Head of caudate nucleus (tissue), 42 donors: ENCODE results near the gene KARS1.

Experiments used
- DNase-seq, 42 donors: peaks; one replicate each; pipeline versions ENCODE4 v3.0.0 to v3.0.0-alpha.2; 2020 to 2021; ENCODE audit warnings: mixed read lengths in 7 of 42
- intact Hi-C: fragments of 100-400 bp; cut with DNase I; formaldehyde crosslinking; loops from one replicate; pipeline ENCODE4 v1.15.0; 2022

The KARS1 gene

GRCh38 chr16:75628351-75628750 is 19.1 kb downstream of the KARS1 start:
- no peak for DNase-seq
- intact Hi-C loops, result loop anchor here (10.0 kb wide), 2 partner anchors 164 to 194 kb away; partner anchors contain the start of genes CFDP1 and TMEM170A

- no peak for DNase-seq
- intact Hi-C loops, result loop anchor here (10.0 kb wide), 2 partner anchors 163 to 193 kb away; partner anchors contain the start of genes CFDP1 and TMEM170A
These were observed 19.6 kb downstream of the KARS1 start for GRCh38 chr16:75627851-75628250.

DNA sequence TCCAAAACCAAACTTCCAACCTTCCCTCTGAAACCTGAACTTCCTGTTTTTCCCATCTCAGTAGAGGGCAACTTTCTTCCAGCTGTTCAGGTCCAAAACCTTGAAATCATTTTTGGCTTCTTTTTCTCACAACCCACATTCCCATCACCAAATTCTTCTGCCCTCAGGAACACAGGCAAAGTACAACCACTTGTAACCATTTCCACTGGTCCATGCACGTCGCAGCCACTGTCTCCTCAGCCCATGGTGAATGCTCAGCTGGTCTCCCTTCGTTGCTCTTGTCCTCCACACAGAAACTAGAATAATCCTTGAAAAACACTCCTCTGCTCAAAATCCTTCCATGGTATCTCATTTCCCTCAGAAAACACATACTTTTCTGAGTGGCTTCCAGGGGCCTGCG is 20.7 kb downstream of the KARS1 start:
- intact Hi-C loops, result loop anchor here (10.0 kb wide), 2 partner anchors 162 to 192 kb away; partner anchors contain the start of genes CFDP1 and TMEM170A
- DNase-seq, result no peak

GRCh38 chr16:75624921-75625334 is 22.5 kb downstream of the KARS1 start:
- intact Hi-C loops, result loop anchor here (5.0 to 10.0 kb wide), 3 partner anchors 58 to 190 kb away; partner anchors contain the start of genes CFDP1, GABARAPL2 and TMEM170A
- no peak for DNase-seq

- intact Hi-C loops, result loop anchor here (2.0 to 10.0 kb wide), 4 partner anchors 56 to 188 kb away; partner anchors contain the start of genes CFDP1, GABARAPL2 and TMEM170A
- DNase-seq, result peak; percentile 95 to 100 (median 99)
These were observed 24.5 kb downstream of the KARS1 start, which contains the start of gene ADAT1 for GRCh38 chr16:75622761-75623605. ADAT1 (minus strand) TSS chr16:75623281; CDS start chr16:75620799, 2,482 bp downstream.

GRCh38 chr16:75621170-75621477 is 26.3 kb downstream of the KARS1 start:
- DNase-seq, result peak in 5 of 42 donors; percentile 9 to 53 (median 30)
- intact Hi-C loops, result loop anchor here (5.0 to 10.0 kb wide), 3 partner anchors 54 to 186 kb away; partner anchors contain the start of genes CFDP1, GABARAPL2 and TMEM170A

DNA sequence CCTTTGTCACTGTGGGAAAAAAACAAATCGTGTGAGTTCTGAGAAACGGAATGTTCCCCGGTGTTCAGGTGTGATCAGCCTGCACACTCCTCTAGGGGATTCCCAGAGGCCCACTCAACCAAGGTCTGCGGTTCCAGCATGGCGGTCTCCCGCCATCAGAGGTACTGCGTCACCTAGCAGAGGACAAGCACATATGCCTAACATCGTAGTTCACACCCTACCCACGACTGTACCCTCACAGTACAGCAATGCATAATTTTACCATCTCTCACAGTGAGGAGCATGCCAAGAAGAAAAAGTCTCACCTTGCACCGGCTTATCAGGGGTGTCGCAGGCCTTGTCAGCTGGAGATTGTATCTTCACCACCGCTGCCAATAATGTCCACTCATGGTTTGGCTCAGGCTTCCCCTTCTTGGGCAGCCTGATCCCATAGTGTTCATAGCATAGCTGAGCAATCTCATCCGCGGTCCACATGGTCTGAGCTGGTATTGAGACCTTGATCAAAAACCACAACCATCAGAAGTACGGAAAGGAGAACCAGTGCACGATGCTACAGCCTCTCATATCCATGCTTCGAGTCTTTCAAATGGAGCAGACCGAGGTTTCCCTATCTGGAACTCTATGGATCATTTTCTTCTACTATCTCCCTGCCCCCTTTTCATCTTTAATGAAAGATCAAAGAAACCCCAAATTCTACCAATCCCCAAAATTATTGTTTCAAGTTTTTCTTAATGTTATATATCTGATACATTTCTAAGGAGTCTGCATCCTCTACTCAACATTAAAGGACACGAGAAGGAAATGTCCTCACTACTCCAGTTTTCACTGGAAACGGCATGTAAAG is 26.9 kb downstream of the KARS1 start:
- intact Hi-C loops, result loop anchor here (5.0 to 10.0 kb wide), 3 partner anchors 53 to 186 kb away; partner anchors contain the start of genes CFDP1, GABARAPL2 and TMEM170A
- no peak for DNase-seq

DNA sequence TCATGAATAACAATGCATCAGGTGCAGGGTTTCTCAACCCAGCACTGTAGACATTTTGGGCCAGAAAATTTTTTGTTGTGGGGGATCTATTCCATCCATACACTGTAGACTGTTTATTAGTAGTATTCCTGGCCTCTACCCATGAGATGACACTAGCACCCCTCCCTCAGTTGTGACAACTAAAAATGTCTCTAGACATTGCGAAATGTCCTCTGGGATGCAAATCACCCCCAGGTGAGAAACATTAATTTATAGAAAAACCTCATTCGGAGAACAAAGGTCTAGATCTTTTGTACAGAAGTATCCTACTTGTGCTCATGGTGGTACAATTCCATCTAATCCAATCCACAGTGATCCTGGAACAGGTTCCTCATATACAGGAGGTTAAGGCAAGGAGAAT is 28.7 kb downstream of the KARS1 start:
- intact Hi-C loops, result no loop called here

GRCh38 chr16:75617121-75617520 is 30.3 kb downstream of the KARS1 start:
- no peak for DNase-seq
- intact Hi-C loops, result no loop called here

More for the DNA sequence above, 28.7 kb downstream of the KARS1 start:
- DNase-seq, result no peak

DNA sequence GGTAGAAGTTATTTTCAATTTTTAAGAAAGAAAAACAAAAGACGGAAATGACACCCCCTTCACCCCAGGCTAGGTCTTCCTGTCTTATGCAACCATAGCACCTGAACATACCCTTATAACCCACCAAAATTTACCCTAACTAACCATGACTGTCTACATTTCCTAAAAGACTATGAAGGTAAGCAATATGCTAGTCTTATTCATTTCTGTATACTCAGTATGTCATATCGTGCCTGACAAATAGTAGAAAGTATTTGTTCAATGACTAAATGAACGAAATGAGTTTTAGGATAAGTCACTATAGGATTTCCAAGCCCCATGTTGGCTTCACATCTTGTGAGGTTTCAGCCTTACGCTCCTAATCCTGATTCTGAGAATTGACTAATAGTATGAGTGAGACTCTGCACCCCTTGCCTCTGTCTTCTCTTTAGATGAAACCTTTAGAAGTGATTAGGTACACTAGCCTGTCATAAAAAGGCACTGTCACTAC is 30.9 kb downstream of the KARS1 start:
- intact Hi-C loops, result no loop called here

GRCh38 chr16:75615619-75616018 is 31.8 kb downstream of the KARS1 start:
- intact Hi-C loops, result no loop called here
- DNase-seq, result no peak

More for the DNA sequence above, 30.9 kb downstream of the KARS1 start:
- DNase-seq, result no peak

DNA sequence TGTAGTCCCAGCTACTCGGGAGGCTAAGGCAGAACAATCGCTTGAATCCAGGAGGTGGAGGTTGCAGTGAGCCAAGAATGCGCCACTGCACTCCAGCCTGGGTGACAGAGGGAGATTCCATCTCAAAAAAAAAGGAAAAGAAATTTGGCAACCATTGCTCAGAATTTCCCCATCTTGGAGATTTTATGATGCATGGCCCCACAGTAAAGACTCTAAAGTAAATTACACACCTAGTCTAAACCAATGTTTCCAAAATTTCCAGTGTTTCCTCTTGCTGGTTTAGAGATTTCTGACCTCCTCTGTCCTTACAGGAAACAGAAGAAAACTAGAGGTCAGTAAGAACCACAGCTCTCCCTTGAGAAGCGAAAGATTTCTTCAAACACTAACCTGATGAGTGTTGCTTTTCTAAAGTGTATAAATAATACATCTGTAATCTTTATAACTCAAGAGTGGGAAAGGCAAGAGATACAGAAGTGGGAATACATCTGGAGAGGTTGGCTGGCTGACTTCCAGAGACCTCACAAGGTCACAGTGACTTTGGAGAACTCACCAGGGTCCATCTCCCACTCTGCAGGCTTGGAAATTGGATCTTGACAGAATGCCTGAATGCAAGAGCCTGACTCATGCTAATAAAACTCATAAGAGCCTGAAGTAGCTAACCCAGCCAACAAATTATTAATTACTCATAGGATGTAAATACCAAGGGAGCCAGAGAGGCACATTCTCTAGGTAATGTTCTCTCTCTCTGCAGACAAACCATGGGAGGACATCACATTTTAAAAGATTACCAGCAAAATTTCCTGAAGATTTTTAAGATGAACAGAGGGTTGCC is 33.2 kb downstream of the KARS1 start:
- intact Hi-C loops, result no loop called here

DNA sequence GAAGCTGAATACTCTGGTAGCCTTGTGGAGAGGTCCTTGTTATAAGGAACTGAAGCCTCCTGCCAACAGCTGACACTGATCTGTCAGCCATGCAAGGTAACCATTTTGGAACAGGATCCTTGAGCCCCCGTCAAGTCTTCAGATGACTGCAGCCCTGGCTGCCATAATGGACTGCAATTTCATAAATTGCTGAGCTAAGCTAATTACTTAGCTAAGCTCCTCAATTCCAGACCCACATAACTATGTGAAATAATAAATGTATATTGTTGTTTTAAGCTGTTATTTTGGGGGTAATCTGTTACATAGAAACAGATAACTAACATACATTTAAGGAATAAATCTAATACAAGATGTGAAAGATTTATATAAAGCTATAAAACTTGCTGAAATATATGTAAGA is 41.0 kb downstream of the KARS1 start:
- no peak for DNase-seq
- intact Hi-C loops, result no loop called here

More for the DNA sequence above, 33.2 kb downstream of the KARS1 start:
- no peak for DNase-seq

GRCh38 chr16:75603241-75603640 is 44.2 kb downstream of the KARS1 start:
- no peak for DNase-seq
- intact Hi-C loops, result no loop called here

DNA sequence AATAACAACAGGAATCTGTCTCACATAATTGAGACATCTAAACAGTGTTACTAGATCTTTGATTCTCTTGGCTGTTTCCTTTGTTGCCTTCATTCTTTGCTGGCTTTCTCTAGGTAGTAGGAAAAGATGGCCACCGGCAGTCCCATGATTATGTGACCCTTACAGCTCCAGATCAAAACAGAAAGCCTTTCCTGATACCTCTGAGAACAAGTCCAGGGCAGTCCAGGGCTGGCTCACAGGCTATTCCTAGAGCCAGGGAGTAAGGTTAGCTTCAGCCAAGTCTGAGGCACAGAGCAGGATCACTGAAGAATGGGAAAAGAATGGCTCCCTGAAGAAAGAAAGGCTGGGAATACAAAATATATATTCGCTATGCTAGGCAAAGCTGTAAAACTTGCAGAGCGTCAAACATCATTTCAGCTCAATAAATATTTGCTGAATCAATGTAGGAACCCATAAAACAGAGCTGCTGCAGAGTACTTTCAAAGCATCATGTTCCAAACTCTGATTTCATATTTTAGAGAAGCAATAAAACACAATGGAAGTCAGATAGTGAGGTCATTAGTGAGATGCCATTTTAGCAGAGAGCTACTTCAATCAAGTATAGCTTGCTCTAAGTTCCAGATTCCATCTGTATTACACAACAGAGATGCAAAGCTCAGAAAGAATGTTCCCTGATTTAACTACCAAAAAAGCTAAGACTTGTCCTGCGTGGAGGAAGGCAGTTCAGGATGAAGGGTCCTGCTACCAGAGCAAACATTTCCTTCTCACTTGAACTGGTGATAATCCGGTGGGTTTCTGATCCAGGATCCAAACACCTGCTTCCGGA is 47.8 kb downstream of the KARS1 start:
- no peak for DNase-seq
- intact Hi-C loops, result no loop called here

DNA sequence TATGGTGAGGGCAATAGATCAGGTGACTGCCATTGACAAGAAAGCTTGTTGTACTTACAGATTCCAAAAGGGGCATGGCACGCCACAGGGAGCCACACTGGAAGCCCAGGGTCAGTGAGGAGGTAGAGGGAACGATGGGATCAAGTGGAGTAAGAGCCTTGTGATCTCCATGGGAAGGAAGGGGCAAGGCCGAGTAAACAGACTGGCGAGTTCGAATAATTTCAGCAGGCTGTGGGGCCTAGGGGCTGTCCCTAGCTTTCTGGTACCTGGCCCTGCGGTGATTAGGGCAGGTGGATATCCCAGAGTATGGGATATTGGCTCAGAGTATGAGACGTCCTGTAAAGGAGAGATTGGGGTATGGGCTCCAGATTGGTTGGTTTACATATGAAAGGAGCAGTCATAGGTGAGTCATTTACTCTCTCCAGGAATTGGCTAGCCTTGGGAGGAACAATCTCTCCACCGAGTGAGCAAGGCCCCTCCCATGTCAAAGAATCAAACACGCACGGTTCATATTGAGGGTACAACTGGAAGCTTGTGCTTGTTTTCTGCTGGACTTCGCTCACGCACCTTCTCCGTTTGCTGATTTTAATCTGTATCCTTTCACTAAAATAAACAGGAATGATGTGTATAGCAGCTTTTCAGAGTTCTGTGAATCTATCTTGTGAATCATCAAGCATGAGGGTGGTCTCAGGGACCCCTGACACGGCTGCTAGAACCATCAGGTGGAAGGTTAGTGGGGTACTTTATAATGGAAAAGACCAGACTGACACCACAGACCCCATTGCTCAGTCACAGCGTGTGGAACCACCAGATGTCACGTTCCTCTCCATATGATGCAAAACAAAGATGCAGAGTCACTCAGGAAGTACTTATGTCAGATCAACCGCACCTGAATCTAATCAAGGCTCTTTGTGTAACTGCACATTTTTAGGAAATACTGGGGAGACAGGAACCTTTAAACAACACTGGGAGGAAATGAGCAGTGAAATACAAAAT is 53.3 kb downstream of the KARS1 start:
- DNase-seq, result no peak
- intact Hi-C loops, result no loop called here
